ENCODE measurements around the gene TRPC4AP.

TRPC4AP gene

DNA sequence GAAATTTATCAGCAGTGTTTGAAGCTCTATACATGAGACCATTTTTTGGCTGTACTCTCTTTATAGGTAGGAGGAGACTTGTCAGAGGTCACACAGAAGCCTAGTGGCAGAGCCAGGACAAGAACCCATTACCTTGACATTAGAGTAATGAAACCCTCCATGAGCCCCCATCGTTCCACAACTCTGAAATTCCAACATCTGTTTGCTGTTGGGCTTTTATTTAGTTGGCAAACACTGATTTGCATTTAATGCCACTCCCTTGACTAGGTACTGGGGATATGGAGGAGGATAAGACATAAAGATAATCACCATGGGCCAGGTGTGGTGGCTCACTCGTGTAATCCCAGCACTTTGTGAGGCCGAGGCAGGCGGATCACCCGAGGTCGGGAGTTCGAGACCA lies 138.6 kb downstream of the TRPC4AP start:
- Histone ChIP-seq H3K27ac (ENCODE audit: low read depth, low read length) (no peak overlapping the region), H3K4me2 (ENCODE audit: low read depth, low read length, poor library complexity, severe bottlenecking) (no peak overlapping the region), H3K9me2 (replicated peaks; ENCODE audit: insufficient read depth, low read length) (no peaks in the 10 kb centered on the region), H4K20me1 (ENCODE audit: low read depth, low read length) (no peaks in the 10 kb centered on the region), H3K36me3 (ENCODE audit: low read length) (peaks cover 5% of the 10 kb centered on the region; the same call in 1 of the 2 replicates), H2AFZ (ENCODE audit: low read depth, low read length, severe bottlenecking) (no peak overlapping the region), H3K9me3 (ENCODE audit: insufficient read depth, low read length) (no peaks in the 10 kb centered on the region), H3K27me3 (ENCODE audit: low read length) (no peaks in the 10 kb centered on the region), H3F3A (ENCODE audit: insufficient read depth) (no peaks in the 10 kb centered on the region), H3K9ac (ENCODE audit: low read length) (no peak overlapping the region), H3K4me3 (ENCODE audit: insufficient read depth, low read length, poor library complexity, severe bottlenecking) (no peak overlapping the region), H3K79me2 (ENCODE audit: insufficient read depth, low read length) (peaks cover 4% of the 10 kb centered on the region; the same call in 1 of the 2 replicates)
- TF ChIP-seq EZH2phosphoT487 (conservative IDR thresholded peaks at IDR 0.05; ENCODE audit: low read length) (no peak), CTCF (IDR thresholded peaks at IDR 0.05; ENCODE audit: insufficient read depth, low read length, poor library complexity, severe bottlenecking) (no peak)

- no peak for TF ChIP-seq EZH2phosphoT487 (conservative IDR thresholded peaks at IDR 0.05; ENCODE audit: low read length)
- no peak for TF ChIP-seq CTCF (IDR thresholded peaks at IDR 0.05; ENCODE audit: insufficient read depth, low read length, poor library complexity, severe bottlenecking)
- no peak overlapping the region for H2AFZ ChIP-seq (ENCODE audit: low read depth, low read length, severe bottlenecking)
- H3K9me2 ChIP-seq (replicated peaks; ENCODE audit: insufficient read depth, low read length), result no peaks in the 10 kb centered on the region
- peaks cover 4% of the 10 kb centered on the region; the same call in 1 of the 2 replicates for H3K79me2 ChIP-seq (ENCODE audit: insufficient read depth, low read length)
- no peak overlapping the region for H3K4me3 ChIP-seq (ENCODE audit: insufficient read depth, low read length, poor library complexity, severe bottlenecking)
- no peaks in the 10 kb centered on the region for H3F3A ChIP-seq (ENCODE audit: insufficient read depth)
- H3K9me3 ChIP-seq (ENCODE audit: insufficient read depth, low read length), result no peaks in the 10 kb centered on the region
- H3K27ac ChIP-seq (ENCODE audit: low read depth, low read length), result no peak overlapping the region
- H3K4me2 ChIP-seq (ENCODE audit: low read depth, low read length, poor library complexity, severe bottlenecking), result no peak overlapping the region
- H3K27me3 ChIP-seq (ENCODE audit: low read length), result no peaks in the 10 kb centered on the region
- peaks cover 5% of the 10 kb centered on the region; the same call in 1 of the 2 replicates for H3K36me3 ChIP-seq (ENCODE audit: low read length)
- H3K9ac ChIP-seq (ENCODE audit: low read length), result no peak overlapping the region
- H4K20me1 ChIP-seq (ENCODE audit: low read depth, low read length), result no peaks in the 10 kb centered on the region
Measured at GRCh38 chr20:34952671-34953070, 139.9 kb downstream of the TRPC4AP start.

Data from SU-DHL-6 (cell line).